Upper lobe of left lung (tissue), 6 donors: ENCODE data around the gene CNOT3. TPM values are rescaled to one million over a fixed set of nuclear protein-coding genes. Genes with fewer than 3 reads are reported as not detected.
"Not testable (repeated sequence)": the region's sequence is repeated elsewhere in the genome, so short reads cannot be mapped to it uniquely, and the experiment has no call there.

Source experiments
- ATAC-seq, 2 donors: fragments of 200-7000 bp; cut with Tn5 transposase; one replicate each; pipeline ENCODE4 v1.9.1; 2022; ENCODE audit warnings: mild to moderate bottlenecking in 2 of 2, moderate library complexity in 2 of 2; ENCODE audit not compliant: low FRiP score in 2 of 2
- DNase-seq, 2 donors: peaks; one replicate each; pipeline ENCODE4 v3.0.0-alpha.2; 2019 to 2020
- H3K27ac ChIP-seq, 4 donors: fragments of 200-600 bp; sonication (generic); one replicate each; pipeline ENCODE4 v1.5.1; 2016 to 2019
- H3K27me3 ChIP-seq, 4 donors: fragments of 200-600 bp; sonication (generic); one replicate each; pipeline ENCODE4 v1.5.1; 2017 to 2019
- H3K36me3 ChIP-seq, 4 donors: fragments of 200-600 bp; sonication (generic); one replicate each; pipeline ENCODE4 v1.5.1; 2016 to 2019
- H3K4me1 ChIP-seq, 4 donors: fragments of 200-600 bp; sonication (generic); one replicate each; pipeline ENCODE4 v1.5.1; 2018 to 2019
- H3K4me3 ChIP-seq, 4 donors: fragments of 200-600 bp; sonication (generic); one replicate each; pipeline ENCODE4 v1.5.1; 2017 to 2019; ENCODE audit warnings: mild to moderate bottlenecking in 2 of 4, moderate library complexity in 1 of 4
- H3K9me3 ChIP-seq, 4 donors: fragments of 200-600 bp; sonication (generic); one replicate each; pipeline ENCODE4 v1.5.1; 2018 to 2019
- EP300 ChIP-seq, 4 donors: sonication (generic); formaldehyde crosslinking; IDR thresholded peaks; one replicate each; pipeline ENCODE4 v1.5.1; 2017; ENCODE audit warnings: antibody characterized with exemption in 4 of 4, control low read depth in 2 of 4
- POLR2A ChIP-seq, 4 donors: fragments of 450-650 bp; IDR thresholded peaks; one replicate each; pipeline ENCODE4 v1.5.1; 2016 to 2017; ENCODE audit warnings: antibody characterized with exemption in 4 of 4, mild to moderate bottlenecking in 2 of 4
- POLR2AphosphoS5 ChIP-seq, 2 donors: sonication (generic); formaldehyde crosslinking; IDR thresholded peaks; one replicate each; pipeline ENCODE4 v1.5.1; 2017; ENCODE audit warnings: antibody characterized with exemption in 2 of 2
- WGBS, 2 donors: methylation state at CpG; one replicate each; pipeline ENCODE4 v1.1.5; 2017 to 2018; 5-methylcytosine and 5-hydroxymethylcytosine counted together
- total RNA-seq, 6 donors: library from RNA; depleted of rRNA in 4 of 6; stranded (reverse); fragments of >200 nt in 4 of 6; gene quantifications; one replicate each; pipeline versions ENCODE4 v1.1.0 to v1.2.1, GENCODE V29; 2016 to 2021
- TF ChIP-seq, protein P1 (sequence below), 6 experiments: fragments of 450-650 bp in 4 of 6; fragments of 200-600 bp in 2 of 6; sonication (generic) in 2 of 6; IDR thresholded peaks; one replicate each; pipeline ENCODE4 v1.5.1; 2016 to 2019; ENCODE audit warnings: antibody characterized with exemption in 6 of 6
- donor health status: DM: no; HTN: no; CAD: no; lungs with moderate emphysema.
- donor health status: DM: no; HTN: yes; CAD: no; lungs with severe emphysema.

The CNOT3 gene
- total RNA-seq, 6 donors from 2014 or later = 18.8 to 65.0 (median 36.6) TPM

DNA sequence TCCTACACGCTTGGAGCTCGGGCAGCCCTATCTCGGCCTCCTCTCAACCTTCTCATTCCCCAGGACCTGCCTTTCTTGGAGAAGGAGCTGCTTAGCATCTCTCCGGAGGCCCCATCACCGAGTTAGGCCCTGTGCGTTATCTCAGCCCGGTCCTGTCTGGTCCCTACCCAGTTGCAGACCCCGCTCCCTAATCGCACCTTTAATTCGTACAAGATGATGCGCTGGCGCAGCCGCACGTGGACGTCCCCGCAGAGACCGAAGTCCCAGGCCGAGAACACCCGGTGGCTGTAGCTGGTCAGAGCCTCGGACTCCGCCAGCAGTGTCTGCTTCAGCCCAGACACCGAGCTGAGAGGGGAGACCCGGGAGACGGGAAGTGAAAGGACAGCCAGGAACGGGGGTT lies 27.7 kb downstream of the CNOT3 start:
- H3K27me3 ChIP-seq = no peaks in the 10 kb centered on the region
- peaks cover 33 to 40% (median 39%) of the 10 kb centered on the region in 4 donors for H3K4me1 ChIP-seq
- no peak for TF ChIP-seq POLR2AphosphoS5 (IDR thresholded peaks at IDR 0.05)
- TF ChIP-seq EP300 (IDR thresholded peaks at IDR 0.05) = no peak

DNA sequence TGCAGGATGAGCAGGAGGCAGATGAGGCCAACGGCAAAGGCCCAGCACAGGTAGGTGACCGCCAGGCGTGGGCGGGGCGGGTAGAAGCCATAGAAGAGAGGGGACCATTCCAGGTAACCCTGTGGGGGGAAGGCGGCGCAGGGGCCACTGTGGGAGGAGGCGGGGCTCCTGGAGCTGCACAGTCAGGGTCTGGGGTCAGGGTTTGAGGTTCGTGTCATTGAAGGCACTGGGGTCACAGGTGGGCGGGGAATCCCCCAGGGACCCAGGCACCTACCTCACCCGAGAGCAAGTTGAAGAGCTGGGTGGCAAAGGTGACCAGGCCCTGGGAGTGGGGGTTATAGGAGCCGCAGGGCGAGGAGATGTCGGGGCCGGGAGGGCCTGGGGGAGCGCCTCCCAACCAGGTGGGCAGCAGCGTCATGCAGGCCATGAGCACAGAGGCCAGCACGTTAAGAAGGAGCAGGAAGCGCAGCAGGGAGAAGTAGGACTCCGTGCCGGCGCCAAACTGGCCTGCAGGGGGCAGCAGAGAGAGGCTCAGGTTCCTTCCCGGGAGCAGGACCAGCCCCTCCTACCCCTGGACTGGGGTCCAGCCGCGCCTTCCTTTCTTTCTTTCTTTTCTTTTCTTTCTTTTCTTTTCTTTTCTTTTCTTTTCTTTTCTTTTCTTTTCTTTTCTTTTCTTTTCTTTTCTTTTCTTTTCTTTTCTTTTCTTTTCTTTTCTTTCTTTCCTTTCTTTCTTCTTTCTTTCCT lies 30.8 kb downstream of the CNOT3 start:
- Histone ChIP-seq H3K4me3 (no peak overlapping the region), H3K9me3 (no peaks in the 10 kb centered on the region), H3K36me3 (no peaks in the 10 kb centered on the region), H3K4me1 (peaks cover 9 to 24% (median 14%) of the 10 kb centered on the region in 4 donors), H3K27me3 (no peaks in the 10 kb centered on the region), H3K27ac (no peak overlapping the region)
- DNase-seq (peak; percentile 91 to 98), ATAC-seq (peak; percentile 89 to 95)
- TF ChIP-seq, protein P1, sequence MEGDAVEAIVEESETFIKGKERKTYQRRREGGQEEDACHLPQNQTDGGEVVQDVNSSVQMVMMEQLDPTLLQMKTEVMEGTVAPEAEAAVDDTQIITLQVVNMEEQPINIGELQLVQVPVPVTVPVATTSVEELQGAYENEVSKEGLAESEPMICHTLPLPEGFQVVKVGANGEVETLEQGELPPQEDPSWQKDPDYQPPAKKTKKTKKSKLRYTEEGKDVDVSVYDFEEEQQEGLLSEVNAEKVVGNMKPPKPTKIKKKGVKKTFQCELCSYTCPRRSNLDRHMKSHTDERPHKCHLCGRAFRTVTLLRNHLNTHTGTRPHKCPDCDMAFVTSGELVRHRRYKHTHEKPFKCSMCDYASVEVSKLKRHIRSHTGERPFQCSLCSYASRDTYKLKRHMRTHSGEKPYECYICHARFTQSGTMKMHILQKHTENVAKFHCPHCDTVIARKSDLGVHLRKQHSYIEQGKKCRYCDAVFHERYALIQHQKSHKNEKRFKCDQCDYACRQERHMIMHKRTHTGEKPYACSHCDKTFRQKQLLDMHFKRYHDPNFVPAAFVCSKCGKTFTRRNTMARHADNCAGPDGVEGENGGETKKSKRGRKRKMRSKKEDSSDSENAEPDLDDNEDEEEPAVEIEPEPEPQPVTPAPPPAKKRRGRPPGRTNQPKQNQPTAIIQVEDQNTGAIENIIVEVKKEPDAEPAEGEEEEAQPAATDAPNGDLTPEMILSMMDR (IDR thresholded peaks at IDR 0.05) = peak; percentile 74 to 90 (median 86)
- TF ChIP-seq EP300 (IDR thresholded peaks at IDR 0.05) = no peak
- 31 to 35% methylated on average over 21 to 24 of the region's 25 CpGs for WGBS, 2 donors

More for the DNA sequence above, 27.7 kb downstream of the CNOT3 start:
- DNase-seq (no peak), ATAC-seq (no peak)
- WGBS, 2 donors = 93 to 97% methylated on average over 24 to 25 of the region's 25 CpGs
- H3K27ac ChIP-seq = no peak overlapping the region
- H3K9me3 ChIP-seq = no peaks in the 10 kb centered on the region
- H3K36me3 ChIP-seq = no peaks in the 10 kb centered on the region
- H3K4me3 ChIP-seq = no peak overlapping the region

DNA sequence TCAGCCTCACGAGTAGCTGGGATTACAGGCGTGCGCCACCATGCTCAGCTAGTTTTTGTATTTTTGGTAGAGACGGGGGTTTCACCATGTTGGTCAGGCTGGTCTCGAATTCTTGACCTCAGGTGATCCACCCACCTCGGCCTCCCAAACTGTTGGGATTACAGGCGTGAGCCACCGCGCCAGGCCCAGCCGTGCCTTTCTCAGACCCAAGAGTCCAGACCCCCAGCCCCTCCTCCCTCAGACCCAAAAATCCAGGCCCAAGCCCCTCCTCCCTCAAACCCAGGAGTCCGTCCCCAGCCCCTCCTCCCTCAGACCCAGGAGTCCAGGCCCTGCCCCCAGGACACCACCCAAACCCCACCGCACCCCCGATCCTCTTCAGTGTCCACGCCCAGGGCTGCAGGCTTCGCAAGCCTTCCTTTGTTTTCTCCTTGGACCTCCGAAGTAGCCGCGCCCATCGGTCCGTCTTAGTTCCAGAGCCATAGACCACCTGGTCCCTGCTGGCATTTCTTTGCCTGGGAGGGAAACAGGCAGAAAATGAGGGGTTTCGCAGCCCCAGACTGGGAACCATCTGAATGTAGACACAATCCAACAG lies 31.7 kb downstream of the CNOT3 start:
- no peak for TF ChIP-seq POLR2A (IDR thresholded peaks at IDR 0.05)
- TF ChIP-seq EP300 (IDR thresholded peaks at IDR 0.05) = no peak
- no peak for TF ChIP-seq POLR2AphosphoS5 (IDR thresholded peaks at IDR 0.05)
- TF ChIP-seq, protein P1 (IDR thresholded peaks at IDR 0.05) = no peak
- ATAC-seq (no peak), DNase-seq (no peak)
- Histone ChIP-seq H3K27me3 (no peaks in the 10 kb centered on the region), H3K27ac (no peak overlapping the region), H3K36me3 (no peaks in the 10 kb centered on the region), H3K4me1 (peaks cover 5 to 24% (median 13%) of the 10 kb centered on the region in 4 donors), H3K9me3 (no peaks in the 10 kb centered on the region), H3K4me3 (no peak overlapping the region)
- 86 to 89% methylated on average over 21 of the region's 21 CpGs for WGBS, 2 donors

DNA sequence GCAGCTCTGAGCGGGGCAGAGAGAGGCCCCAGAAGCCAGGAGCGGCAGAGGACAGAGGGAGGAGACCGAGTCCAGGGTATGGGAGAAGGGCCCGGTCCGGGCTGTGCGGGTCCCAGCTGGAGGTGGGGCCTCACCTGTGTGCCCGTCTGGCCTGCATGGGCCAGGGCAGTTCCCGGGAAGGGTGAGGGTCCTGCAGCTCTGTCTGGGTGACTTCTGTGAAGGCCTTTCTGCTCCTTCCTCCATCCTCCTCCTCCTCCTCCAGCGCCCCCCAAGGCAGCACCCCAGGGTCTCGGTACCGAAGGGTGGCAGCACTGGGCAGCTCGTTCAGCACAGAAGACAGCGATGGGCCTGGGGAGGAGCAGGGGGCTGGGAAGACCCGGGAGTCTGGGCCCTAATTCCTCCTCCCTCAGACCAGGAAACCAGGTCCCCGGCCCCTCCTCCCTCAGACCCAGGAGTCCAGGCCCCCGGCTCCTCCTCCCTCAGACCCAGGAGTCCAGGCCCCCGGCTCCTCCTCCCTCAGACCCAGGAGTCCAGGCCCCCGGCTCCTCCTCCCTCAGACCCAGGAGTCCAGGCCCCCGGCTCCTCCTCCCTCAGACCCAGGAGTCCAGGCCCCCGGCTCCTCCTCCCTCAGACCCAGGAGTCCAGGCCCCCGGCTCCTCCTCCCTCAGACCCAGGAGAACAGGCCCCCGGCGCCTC lies 34.3 kb downstream of the CNOT3 start:
- H3K36me3 ChIP-seq = peaks cover 0 to 11% (median 2%) of the 10 kb centered on the region in 4 donors
- peaks cover 0 to 19% (median 8%) of the 10 kb centered on the region in 4 donors for H3K4me1 ChIP-seq
- 67 to 69% methylated on average over 11 to 13 of the region's 23 CpGs for WGBS, 2 donors
- peak overlapping the region in 3 of 4 donors; percentile 39 to 50 (median 47) for H3K4me3 ChIP-seq
- H3K27ac ChIP-seq = peak overlapping the region in 2 of 4 donors; percentile 53 to 77
- H3K9me3 ChIP-seq, DNase-seq, ATAC-seq, H3K27me3 ChIP-seq: not testable (repeated sequence)

DNA sequence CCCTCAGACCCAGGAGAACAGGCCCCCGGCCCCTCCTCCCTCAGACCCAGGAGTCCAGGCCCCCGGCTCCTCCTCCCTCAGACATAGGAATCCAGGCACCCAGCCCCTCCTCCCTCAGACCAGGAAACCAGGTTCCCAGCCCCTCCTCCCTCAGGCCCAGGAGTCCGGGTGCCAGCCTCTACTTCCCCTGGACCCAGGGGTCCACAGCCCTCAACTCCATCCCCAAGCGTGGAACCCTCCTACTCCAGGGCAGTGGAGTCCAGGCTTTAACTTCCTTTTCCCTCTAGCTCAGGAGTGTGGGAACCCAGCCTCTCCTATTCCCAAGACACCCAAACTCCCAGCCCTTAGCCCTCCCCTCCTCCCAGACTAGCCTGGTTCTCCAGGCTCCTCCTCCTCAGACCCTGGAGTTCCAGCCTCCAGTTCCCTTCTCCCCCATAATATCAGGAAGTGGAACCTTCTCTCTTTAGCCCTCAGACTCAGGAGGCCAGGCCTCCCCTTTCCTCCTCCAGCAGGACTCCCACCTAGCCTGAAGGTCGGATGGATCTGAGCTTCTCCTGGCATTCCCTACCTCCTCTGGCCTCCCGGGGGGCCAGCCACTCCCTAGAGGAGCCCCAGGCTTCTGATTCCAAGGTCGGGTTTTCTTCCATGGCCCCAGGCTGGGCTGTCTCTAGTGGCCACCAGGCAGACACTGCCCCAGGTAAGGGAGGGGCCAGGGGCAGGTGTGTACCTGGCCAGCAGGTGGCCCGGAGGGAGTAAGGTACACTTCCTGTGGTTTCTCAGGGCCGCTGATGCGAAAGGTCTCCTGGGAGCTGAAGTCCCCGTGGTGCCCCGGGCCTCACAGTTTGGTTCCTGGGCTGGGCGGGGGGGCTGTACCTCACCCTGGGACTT lies 35.2 kb downstream of the CNOT3 start, which contains the start of gene TMC4:
TSS of gene TMC4 (minus strand) at position 690 of the 888 bp plus-strand sequence. CDS start at position 647, 43 bp downstream.
- peaks cover 0 to 11% (median 2%) of the 10 kb centered on the region in 4 donors for H3K36me3 ChIP-seq
- peak; percentile 62 to 94 for ATAC-seq
- peaks cover 0 to 19% (median 8%) of the 10 kb centered on the region in 4 donors for H3K4me1 ChIP-seq
- H3K27ac ChIP-seq = peak within 1 kb of the TSS; percentile 16 to 80 (median 65)
- 11 to 14% methylated on average over 3 to 11 of the region's 13 CpGs for WGBS, 2 donors
- H3K27me3 ChIP-seq = no peaks in the 10 kb centered on the region
- peak in 1 of 2 donors; percentile 90 for DNase-seq
- TF ChIP-seq POLR2AphosphoS5 (IDR thresholded peaks at IDR 0.05) = peak in 1 of 2 donors; percentile 55
- TF ChIP-seq POLR2A (IDR thresholded peaks at IDR 0.05) = peak in 2 of 4 donors; percentile 27 to 63
- TF ChIP-seq EP300 (IDR thresholded peaks at IDR 0.05) = no peak
- TF ChIP-seq, protein P1 (IDR thresholded peaks at IDR 0.05) = peak in 3 of 6 experiments; percentile 51 to 78 (median 69)
- no peaks in the 10 kb centered on the region for H3K9me3 ChIP-seq
- H3K4me3 ChIP-seq = peak within 1 kb of the TSS in 3 of 4 donors; percentile 39 to 50 (median 47)
